ENCODE measurements around the gene P2RX3.

DNA sequence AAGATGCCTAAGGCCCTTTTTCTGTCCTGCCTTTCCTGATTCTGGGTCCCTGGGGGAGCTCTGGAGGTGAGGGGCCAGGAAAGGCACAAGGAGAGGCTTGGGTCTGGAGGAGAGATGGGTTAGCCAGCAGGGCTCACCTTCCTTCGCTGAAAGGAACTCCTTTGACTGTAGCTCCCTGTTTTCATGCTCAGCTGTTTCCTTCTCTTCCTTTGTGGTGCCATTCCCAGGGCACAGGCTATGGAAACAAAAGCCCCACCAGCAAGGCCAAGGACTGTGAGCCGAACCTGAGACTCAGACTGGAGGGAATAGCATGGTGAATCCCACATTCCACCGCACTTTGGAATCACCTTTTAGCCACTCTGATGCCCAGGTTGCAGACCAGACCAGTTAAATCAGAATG is 78.3 kb downstream of the P2RX3 start:
- TF ChIP-seq CTCF (IDR thresholded peaks at IDR 0.05 in 8 of 11, conservative IDR thresholded peaks at IDR 0.05 in 3 of 11) = no peak
- no peak for TF ChIP-seq POLR2A (IDR thresholded peaks at IDR 0.05)

Measured in spleen (tissue), 7 donors.